ENCODE measurements around the gene MCEMP1.

The MCEMP1 gene, protein sequence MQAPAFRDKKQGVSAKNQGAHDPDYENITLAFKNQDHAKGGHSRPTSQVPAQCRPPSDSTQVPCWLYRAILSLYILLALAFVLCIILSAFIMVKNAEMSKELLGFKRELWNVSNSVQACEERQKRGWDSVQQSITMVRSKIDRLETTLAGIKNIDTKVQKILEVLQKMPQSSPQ

GRCh38 chr19:7676854-7677253, at the start of gene MCEMP1:
MCEMP1 (plus strand) TSS chr19:7677090; CDS start chr19:7677121, 31 bp downstream.
- DNase-seq, result no peak

GRCh38 chr19:7627166-7627565, 49.7 kb upstream of the MCEMP1 start:
- DNase-seq, result no peak

DNA sequence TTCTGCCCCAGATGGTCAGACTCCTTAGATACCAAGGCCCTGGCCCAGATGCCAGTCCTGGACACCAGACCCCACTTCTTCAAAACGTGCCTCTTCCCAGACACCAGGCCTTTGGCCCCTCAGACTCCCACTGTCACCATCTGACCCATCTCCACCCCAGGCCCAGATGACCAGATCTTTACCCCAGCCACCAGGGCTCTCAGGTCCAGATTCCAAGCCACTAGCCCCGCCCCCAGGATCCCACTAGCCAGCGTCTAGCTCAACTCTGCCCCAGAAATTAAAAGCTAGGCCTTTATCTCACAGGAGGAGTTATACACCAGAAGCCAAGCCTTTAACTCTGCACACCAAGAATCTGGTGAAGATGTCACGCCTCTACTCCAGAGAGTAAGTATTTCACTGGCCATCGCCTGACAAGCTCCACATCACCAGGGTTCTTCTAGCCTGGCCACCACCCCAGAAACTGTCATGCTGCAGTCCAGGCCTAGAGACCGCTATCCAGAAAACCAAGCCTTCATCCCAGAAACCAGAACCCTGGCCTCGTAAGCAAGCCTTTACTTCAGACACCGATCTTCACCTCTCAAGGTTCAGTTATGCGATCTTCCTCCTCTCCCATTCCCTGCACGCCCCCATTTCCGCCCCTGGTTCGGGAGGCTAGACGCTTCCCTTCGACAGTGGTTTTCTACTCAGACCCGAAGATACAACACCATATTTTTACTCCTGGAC, 48.1 kb upstream of the MCEMP1 start:
- DNase-seq, result no peak

GRCh38 chr19:7629347-7630054, 47.4 kb upstream of the MCEMP1 start, which contains the start of the genes PET100 and XAB2:
PET100 (plus strand) TSS chr19:7629793; CDS start chr19:7629834, 41 bp downstream.
XAB2 (minus strand) TSS chr19:7629545; CDS start chr19:7629527, 18 bp downstream.
- peak; percentile 95 for DNase-seq

DNA sequence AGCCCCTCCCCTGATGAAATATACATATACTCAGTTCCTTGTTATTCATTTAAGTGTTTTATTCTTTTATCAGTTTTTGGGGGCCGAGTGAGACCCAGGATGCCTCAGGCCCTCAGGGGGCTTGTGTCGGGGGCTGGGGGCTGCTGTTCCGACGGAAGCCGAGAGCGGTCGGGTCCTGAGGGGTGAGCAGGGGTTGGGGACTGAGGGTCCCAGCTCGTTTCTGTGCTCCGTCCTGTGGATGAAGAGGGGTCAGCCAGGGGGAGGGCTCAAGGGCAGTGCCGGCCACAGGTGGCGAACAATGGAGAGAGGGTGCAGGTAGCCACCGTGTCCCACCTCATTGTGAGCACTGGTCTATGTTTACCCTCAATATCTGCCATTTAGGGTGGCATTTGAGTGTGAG, 45.3 kb upstream of the MCEMP1 start:
- DNase-seq, result no peak

GRCh38 chr19:7632340-7633203, 44.3 kb upstream of the MCEMP1 start:
- DNase-seq, result no peak

- DNase-seq, result no peak
Observed at GRCh38 chr19:7633698-7634097, 43.2 kb upstream of the MCEMP1 start, which contains the start of gene PCP2. PCP2 (minus strand) TSS chr19:7633719; CDS start chr19:7633457, 262 bp downstream.

GRCh38 chr19:7635670-7636069, 41.2 kb upstream of the MCEMP1 start:
- no peak for DNase-seq

- DNase-seq, result no peak
Observed at GRCh38 chr19:7636317-7636690, 40.6 kb upstream of the MCEMP1 start.

- peak; percentile 92 for DNase-seq
Observed at GRCh38 chr19:7636691-7637373, 40.1 kb upstream of the MCEMP1 start, which contains the start of gene STXBP2. STXBP2 (plus strand) TSS chr19:7637110; CDS start chr19:7637150, 40 bp downstream.

- DNase-seq, result no peak
Observed at GRCh38 chr19:7637374-7638256, 39.3 kb upstream of the MCEMP1 start.

GRCh38 chr19:7638802-7639465, 38.0 kb upstream of the MCEMP1 start:
- DNase-seq, result no peak

GRCh38 chr19:7639863-7640348, 37.0 kb upstream of the MCEMP1 start:
- no peak for DNase-seq

- no peak for DNase-seq
Observed at GRCh38 chr19:7640803-7641202, 36.1 kb upstream of the MCEMP1 start.

GRCh38 chr19:7641290-7642276, 35.3 kb upstream of the MCEMP1 start:
- no peak for DNase-seq

DNA sequence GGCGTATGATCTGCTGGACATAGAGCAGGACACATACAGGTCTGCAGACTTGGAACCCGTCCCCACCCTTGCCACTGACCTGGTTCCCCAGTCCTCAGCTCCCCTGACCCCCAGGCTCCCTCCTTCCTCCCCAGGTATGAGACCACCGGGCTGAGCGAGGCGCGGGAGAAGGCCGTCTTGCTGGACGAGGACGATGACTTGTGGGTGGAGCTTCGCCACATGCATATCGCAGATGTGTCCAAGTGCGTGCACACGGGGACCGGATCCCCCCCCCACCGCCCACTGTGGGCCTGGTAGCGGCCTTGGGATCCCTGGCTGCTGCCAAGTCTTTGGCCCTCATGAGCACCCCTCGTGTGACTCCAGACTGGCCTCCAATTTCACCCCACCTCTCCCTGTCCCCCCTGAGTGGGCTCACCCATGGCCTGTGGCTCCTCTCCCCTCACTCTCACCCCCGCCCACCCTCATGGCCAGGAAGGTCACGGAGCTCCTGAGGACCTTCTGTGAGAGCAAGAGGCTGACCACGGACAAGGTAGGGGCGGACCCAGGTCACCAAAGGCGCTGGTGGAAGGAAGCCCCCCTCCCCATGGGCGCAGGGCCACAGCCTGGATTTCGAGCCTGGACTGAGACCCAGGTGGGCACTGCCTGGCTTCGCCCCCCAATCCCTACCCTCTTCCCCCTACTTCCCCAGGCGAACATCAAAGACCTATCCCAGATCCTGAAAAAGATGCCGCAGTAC, 34.4 kb upstream of the MCEMP1 start:
- DNase-seq, result no peak

DNA sequence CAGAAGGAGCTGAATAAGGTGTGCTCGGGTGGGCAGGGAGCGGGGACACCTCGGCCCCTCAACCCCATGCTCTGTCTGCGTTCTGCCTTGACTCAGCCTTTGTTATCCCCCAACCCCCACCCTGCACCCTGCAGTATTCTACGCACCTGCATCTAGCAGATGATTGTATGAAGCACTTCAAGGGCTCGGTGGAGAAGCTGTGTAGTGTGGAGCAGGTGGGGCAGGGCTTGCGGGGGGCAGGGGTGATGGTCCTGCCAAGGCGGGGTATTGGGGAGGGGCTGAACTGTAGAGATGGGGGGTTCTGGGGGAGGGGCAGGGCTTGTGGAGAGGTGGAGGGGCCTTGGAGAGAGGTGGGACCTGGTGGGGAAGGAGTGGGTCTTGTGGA, 33.9 kb upstream of the MCEMP1 start:
- no peak for DNase-seq
